ENCODE results near the gene KCNQ1.

DNA sequence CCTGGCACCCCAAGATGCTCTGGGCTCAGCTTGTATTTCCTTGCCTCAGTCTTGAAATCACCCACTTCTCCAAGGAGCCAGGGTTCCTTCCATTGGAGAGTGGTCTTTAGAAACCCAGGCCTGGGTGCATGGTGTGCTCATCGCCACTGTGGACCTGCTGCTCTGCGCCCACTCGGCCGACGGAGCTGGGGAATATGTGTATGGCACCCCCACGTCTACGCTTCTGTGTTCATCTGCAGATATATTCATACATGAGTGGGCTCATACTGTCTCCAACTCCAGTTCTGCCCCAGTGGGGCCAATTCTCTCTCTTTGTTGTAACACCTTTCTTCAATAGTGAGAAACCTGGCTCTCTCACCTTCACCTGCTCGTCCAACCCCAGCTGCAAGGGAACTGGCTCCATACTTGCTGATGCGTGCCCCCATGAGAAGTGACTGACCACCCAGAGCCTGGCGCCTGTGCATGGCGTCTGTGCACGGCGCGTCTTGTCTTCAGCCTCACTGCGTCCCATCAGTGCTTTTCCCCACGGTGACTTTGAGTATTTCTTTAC is 39.8 kb downstream of the KCNQ1 start:
- TF ChIP-seq, protein P1, sequence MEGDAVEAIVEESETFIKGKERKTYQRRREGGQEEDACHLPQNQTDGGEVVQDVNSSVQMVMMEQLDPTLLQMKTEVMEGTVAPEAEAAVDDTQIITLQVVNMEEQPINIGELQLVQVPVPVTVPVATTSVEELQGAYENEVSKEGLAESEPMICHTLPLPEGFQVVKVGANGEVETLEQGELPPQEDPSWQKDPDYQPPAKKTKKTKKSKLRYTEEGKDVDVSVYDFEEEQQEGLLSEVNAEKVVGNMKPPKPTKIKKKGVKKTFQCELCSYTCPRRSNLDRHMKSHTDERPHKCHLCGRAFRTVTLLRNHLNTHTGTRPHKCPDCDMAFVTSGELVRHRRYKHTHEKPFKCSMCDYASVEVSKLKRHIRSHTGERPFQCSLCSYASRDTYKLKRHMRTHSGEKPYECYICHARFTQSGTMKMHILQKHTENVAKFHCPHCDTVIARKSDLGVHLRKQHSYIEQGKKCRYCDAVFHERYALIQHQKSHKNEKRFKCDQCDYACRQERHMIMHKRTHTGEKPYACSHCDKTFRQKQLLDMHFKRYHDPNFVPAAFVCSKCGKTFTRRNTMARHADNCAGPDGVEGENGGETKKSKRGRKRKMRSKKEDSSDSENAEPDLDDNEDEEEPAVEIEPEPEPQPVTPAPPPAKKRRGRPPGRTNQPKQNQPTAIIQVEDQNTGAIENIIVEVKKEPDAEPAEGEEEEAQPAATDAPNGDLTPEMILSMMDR (IDR thresholded peaks at IDR 0.05) = no peak
- no peak for TF ChIP-seq POLR2A (IDR thresholded peaks at IDR 0.05)

Measured in adrenal gland (tissue), 5 donors.